Liver (tissue), 9 donors: ENCODE measurements around the gene CCDC88C. TPM values are rescaled to one million over a fixed set of nuclear protein-coding genes. Genes with fewer than 3 reads are reported as not detected.
"Not testable (repeated sequence)": the region's sequence is repeated elsewhere in the genome, so short reads cannot be mapped to it uniquely, and the experiment has no call there.

Source experiments
- DNase-seq: peaks from one replicate; pipeline ENCODE4 v3.0.0-alpha.2; 2017; ENCODE audit warnings: low spot score
- H3K27ac ChIP-seq, 2 donors: one replicate each; pipeline ENCODE4 v1.7.0; 2013; ENCODE audit warnings: inconsistent platforms in 2 of 2, low read length in 2 of 2, control low read depth in 1 of 2, low read depth in 1 of 2, mild to moderate bottlenecking in 1 of 2
- H3K27me3 ChIP-seq, 4 donors: one replicate each; pipeline versions ENCODE4 v1.6.1 to v1.7.0; 2013; ENCODE audit warnings: low read length in 3 of 4, inconsistent platforms in 1 of 4, mild to moderate bottlenecking in 1 of 4, moderate library complexity in 1 of 4; ENCODE audit not compliant: control insufficient read depth in 4 of 4, insufficient read depth in 4 of 4
- H3K36me3 ChIP-seq, 4 donors: one replicate each; pipeline versions ENCODE4 v1.6.1 to v1.7.0; 2013; ENCODE audit warnings: low read length in 3 of 4, mild to moderate bottlenecking in 3 of 4, low read depth in 1 of 4, moderate library complexity in 1 of 4; ENCODE audit not compliant: control insufficient read depth in 4 of 4, insufficient read depth in 3 of 4
- H3K4me1 ChIP-seq, 4 donors: one replicate each; pipeline versions ENCODE4 v1.6.1 to v1.7.0; 2013; ENCODE audit warnings: low read length in 3 of 4, mild to moderate bottlenecking in 3 of 4, moderate library complexity in 1 of 4; ENCODE audit not compliant: control insufficient read depth in 4 of 4, insufficient read depth in 4 of 4
- H3K4me3 ChIP-seq, 3 donors: one replicate each; pipeline versions ENCODE4 v1.6.1 to v1.7.0; 2013; ENCODE audit warnings: low read length in 3 of 3, control low read depth in 1 of 3, low read depth in 1 of 3, mild to moderate bottlenecking in 1 of 3
- H3K9ac ChIP-seq, 2 donors: one replicate each; pipeline ENCODE4 v1.7.0; 2013; ENCODE audit warnings: low read length in 2 of 2, mild to moderate bottlenecking in 2 of 2, moderate library complexity in 2 of 2, control low read depth in 1 of 2, low read depth in 1 of 2
- H3K9me3 ChIP-seq, 4 donors: one replicate each; pipeline versions ENCODE4 v1.6.1 to v1.7.0; 2013; ENCODE audit warnings: low read length in 3 of 4; ENCODE audit not compliant: control insufficient read depth in 4 of 4
- CTCF ChIP-seq: fragments of 150-350 bp; IDR thresholded peaks from 2 replicates; pipeline ENCODE4 v1.5.1; 2017; ENCODE audit warnings: improper control_type of control experiment, low read depth, low read length; ENCODE audit not compliant: missing input control
- EGR1 ChIP-seq, 2 donors: IDR thresholded peaks; 2 replicates each; pipeline ENCODE4 v1.6.1; 2016 to 2018; ENCODE audit warnings: antibody characterized with exemption in 2 of 2, low read depth in 2 of 2
- FOXA1 ChIP-seq: IDR thresholded peaks from 2 replicates; pipeline ENCODE4 v1.6.1; 2016; ENCODE audit warnings: antibody characterized with exemption
- GABPA ChIP-seq, 2 donors: IDR thresholded peaks in 1 of 2; conservative IDR thresholded peaks in 1 of 2; 2 replicates each; pipeline ENCODE4 v1.6.1; 2016; ENCODE audit warnings: antibody characterized with exemption in 2 of 2, mild to moderate bottlenecking in 1 of 2, moderate library complexity in 1 of 2
- HNF4G ChIP-seq: IDR thresholded peaks from 2 replicates; pipeline ENCODE4 v1.6.1; 2016; ENCODE audit warnings: antibody characterized with exemption
- JUND ChIP-seq, 2 donors: IDR thresholded peaks; 2 replicates each; pipeline ENCODE4 v1.6.1; 2016; ENCODE audit warnings: antibody characterized with exemption in 2 of 2
- REST ChIP-seq: IDR thresholded peaks from 2 replicates; pipeline ENCODE4 v1.6.1; 2016; ENCODE audit warnings: antibody characterized with exemption, mild to moderate bottlenecking
- TAF1 ChIP-seq: conservative IDR thresholded peaks from 2 replicates; pipeline ENCODE4 v1.6.1; 2016; ENCODE audit warnings: antibody characterized with exemption, mild to moderate bottlenecking
- WGBS: extraction: QIAGEN DNeasy Blood & Tissue Kit; methylation state at CpG from one replicate; pipeline ENCODE4 v1.1.7; 2013; 5-methylcytosine and 5-hydroxymethylcytosine counted together
- polyA plus RNA-seq, 2 donors: library from polyadenylated mRNA; stranded (reverse) in 1 of 2; unstranded in 1 of 2; fragments of 200-250 nt in 1 of 2; fragments of >200 nt in 1 of 2; fragmentation: Nextera tagmentation in 1 of 2; extraction: Ambion mirVana in 1 of 2; gene quantifications; one replicate each; pipeline versions ENCODE4 v1.2.1 to v1.2.3, GENCODE V29; 2013 to 2015
- total RNA-seq, 2 donors: library from RNA; depleted of rRNA; stranded (reverse); fragments of >200 nt; gene quantifications; one replicate each; pipeline ENCODE4 v1.2.3, GENCODE V29; 2014
- TF ChIP-seq, protein P1 (sequence below): IDR thresholded peaks from 2 replicates; pipeline ENCODE4 v1.6.1; 2016; ENCODE audit warnings: antibody characterized with exemption
- donor health status: healthy.
- donor health status: healthy.
- donor health status: healthy.
- donor health status: healthy.
- donor health status: healthy.

CCDC88C gene
- total and polyA plus RNA-seq, 4 donors, result 1.3 to 10.8 (median 4.0) TPM

DNA sequence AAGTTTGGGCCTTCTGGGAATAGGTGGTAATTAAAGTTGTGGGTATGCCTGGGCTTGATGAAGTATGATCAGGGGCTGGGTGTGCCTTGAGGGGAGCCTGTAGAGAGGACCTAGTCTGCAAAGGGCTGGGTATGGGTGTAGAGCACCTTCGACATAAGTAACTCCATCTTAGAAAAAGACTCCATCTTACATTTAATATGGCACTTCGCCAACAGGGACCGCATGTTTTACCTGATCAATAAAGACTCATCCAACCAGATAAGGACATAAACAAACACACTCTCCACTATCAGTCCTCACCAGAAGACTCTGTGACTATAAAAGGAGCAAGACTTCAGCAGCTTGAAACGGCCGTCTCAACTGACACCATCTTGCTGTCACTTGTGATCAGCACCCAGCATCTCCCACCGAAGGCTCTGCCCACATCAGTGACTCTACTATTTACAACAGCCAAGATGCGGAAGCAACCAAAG lies 149.6 kb downstream of the CCDC88C start:
- Histone ChIP-seq H3K9me3 (no peaks in the 10 kb centered on the region), H3K4me3 (no peak overlapping the region), H3K4me1 (peaks cover 0 to 9% (median 3%) of the 10 kb centered on the region in 4 donors), H3K9ac (no peak overlapping the region), H3K27ac (no peak overlapping the region), H3K27me3 (no peaks in the 10 kb centered on the region), H3K36me3 (peaks cover 0 to 8% (median 0%) of the 10 kb centered on the region in 4 donors)
- 76% methylated on average over 7 of the region's 7 CpGs for whole genome bisulfite sequencing
- DNase-seq, result no peak
- TF ChIP-seq EGR1 (IDR thresholded peaks at IDR 0.05; ENCODE audit: low read depth in 2 of 2), result no peak
- no peak for TF ChIP-seq TAF1
- TF ChIP-seq JUND (IDR thresholded peaks at IDR 0.05), result no peak
- no peak for TF ChIP-seq CTCF
- no peak for TF ChIP-seq FOXA1

DNA sequence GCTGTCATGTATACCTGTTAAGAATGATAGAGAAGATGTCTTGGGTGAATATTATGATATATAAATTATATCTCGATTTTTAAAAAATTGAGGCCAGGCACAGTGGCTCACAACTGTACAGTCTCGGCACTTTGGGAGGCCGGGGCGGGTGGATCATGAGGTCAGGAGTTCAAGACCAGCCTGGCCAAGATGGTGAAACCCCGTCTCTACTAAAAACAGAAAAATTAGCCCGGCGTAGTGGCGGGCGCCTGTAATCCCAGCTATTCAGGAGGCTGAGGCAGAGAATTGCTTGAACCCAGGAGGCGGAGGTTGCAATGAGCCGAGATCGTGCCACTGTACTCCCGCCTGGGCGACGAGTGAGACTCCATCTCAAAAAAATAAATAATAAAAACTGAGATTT lies 151.3 kb downstream of the CCDC88C start:
- 93% methylated on average over 15 of the region's 15 CpGs for WGBS

GRCh38 chr14:91265404-91265803 lies 152.2 kb downstream of the CCDC88C start:
- Histone ChIP-seq H3K4me3 (no peak overlapping the region), H3K9me3 (no peaks in the 10 kb centered on the region), H3K27me3 (no peaks in the 10 kb centered on the region), H3K9ac (no peak overlapping the region), H3K27ac (no peak overlapping the region), H3K4me1 (peaks cover 0 to 9% (median 3%) of the 10 kb centered on the region in 4 donors), H3K36me3 (no peaks in the 10 kb centered on the region)
- WGBS, result 83% methylated on average over 7 of the region's 7 CpGs
- no peak for TF ChIP-seq HNF4G
- TF ChIP-seq EGR1 (IDR thresholded peaks at IDR 0.05; ENCODE audit: low read depth in 2 of 2), result no peak
- no peak for TF ChIP-seq REST
- no peak for TF ChIP-seq GABPA (IDR thresholded peaks at IDR 0.05 in 1 of 2, conservative IDR thresholded peaks at IDR 0.05 in 1 of 2)
- TF ChIP-seq, protein P1, sequence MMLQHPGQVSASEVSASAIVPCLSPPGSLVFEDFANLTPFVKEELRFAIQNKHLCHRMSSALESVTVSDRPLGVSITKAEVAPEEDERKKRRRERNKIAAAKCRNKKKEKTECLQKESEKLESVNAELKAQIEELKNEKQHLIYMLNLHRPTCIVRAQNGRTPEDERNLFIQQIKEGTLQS, result no peak
- no peak for DNase-seq

More for the DNA sequence above, 151.3 kb downstream of the CCDC88C start:
- not testable (repeated sequence) for H3K9me3 ChIP-seq, H3K27ac ChIP-seq, H3K27me3 ChIP-seq, H3K9ac ChIP-seq, DNase-seq, H3K4me1 ChIP-seq, H3K4me3 ChIP-seq, H3K36me3 ChIP-seq
